GF-D8 (cell line): ENCODE measurements around the gene S100A16.

Source experiments
- DNase-seq: peaks from one replicate; lab custom pipeline; 2025; lab: John Stamatoyannopoulos, UW

S100A16 gene

DNA sequence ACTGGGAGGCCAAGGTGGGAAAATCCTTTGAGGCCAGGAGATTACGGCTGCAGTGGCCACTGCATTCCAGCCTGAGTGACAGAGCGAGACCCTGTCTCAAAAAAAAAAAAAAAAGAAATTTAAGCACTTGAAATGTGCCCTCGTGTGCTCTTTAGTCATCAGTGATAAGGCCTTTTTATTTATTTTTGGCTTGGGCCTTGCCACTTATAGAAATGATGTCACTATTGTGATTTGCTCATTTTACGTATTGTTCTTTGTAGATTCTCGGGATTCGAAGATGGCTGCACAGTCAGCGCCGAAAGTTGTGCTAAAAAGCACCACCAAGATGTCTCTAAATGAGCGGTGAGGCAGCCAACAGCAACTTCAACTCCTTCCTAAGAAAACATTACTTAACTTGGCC, 23.4 kb upstream of the S100A16 start:
- DNase-seq: no peak

DNA sequence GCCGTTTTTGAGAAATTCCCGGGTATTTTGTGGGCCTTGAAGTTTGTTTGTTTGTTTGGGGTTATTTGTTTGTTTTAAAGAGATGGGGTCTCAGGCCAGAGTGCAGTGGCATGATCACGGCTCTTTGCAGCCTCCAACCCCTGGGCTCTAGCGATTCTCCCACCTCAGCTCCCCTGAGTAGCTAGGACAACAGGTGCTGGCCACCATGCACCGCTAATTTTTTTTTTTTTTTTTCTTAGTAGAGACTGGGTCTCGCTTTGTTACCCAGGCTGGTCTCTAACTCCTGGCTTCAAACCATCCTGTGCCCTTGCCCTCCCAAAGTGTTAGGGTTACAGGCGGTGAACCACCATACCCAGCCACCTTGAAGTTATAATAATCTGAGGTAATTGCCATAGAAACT, 22.9 kb upstream of the S100A16 start:
- DNase-seq: no peak

- peak; percentile 89 for DNase-seq
Observed at GRCh38 chr1:153633754-153634665, 21.1 kb upstream of the S100A16 start, which contains the start of gene CHTOP. Gene CHTOP, plus strand, starts transcription at chr1:153634066. Its CDS starts 2,523 bp downstream, at chr1:153636589.

DNA sequence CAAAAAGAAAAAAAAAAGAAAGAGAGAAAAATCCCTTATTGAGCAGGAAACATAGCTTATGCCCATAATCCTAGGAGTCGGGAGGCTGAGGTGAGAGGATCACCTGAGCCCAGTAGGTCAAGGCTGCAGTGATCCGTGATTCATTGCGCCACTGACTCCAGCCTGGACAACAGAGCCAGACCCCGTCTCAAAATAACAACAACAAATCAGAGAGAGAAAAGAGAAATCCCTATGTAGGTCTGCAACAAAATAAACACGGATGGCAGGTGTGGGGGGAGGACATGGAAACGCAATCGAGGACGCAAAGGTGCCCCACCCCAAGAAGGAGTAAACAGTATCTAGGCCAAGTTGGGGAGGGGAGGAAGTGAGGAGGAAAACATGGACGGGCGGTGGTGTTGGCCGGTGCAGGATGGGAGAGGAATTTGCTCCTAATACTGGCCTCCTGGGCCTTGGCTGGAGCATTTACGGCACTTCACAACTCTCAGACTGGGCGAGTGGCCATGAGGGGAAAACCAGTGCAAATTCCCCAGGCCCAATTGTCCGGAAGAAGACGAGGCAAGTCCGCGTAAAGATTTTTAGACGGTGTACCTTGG, 20.3 kb upstream of the S100A16 start:
- no peak for DNase-seq

- no peak for DNase-seq
Observed at GRCh38 chr1:153631047-153632022, 18.4 kb upstream of the S100A16 start.

DNA sequence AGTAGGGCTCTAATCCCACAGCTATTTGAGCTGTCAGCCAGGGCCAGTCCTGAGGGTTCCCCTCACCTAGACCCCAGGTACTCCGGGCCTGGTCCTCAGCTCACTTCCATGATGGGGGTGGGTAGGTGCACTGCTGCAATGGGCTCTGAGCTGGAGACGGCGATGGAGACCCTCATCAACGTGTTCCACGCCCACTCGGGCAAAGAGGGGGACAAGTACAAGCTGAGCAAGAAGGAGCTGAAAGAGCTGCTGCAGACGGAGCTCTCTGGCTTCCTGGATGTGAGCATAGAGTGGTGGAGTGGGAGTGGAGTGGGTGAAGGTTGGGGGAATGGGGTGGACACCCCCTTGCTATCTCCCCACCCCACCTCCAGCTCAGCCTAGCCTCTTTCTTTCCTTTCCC, 17.4 kb upstream of the S100A16 start:
- no peak for DNase-seq

DNA sequence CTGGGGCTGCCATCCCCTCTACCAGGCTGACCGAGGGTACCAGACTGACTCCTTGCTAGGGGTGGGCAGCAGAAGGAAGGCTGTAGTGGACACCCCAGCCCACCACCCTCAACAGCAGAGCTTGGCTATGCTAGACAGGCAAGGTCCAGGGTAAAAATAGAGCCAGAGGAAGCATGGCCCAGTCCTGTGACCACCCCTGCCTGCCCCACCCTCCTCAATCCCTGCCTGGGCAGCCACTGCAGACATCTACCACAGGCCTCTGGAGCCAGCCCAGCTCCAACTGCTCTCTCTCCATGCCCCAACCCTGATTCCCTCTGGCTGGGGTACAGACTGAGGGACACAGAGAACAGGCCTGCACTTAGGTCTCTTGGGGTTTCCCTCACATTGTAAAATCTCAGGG, 17.0 kb upstream of the S100A16 start:
- no peak for DNase-seq

GRCh38 chr1:153629343-153629665, 16.4 kb upstream of the S100A16 start:
- no peak for DNase-seq

DNA sequence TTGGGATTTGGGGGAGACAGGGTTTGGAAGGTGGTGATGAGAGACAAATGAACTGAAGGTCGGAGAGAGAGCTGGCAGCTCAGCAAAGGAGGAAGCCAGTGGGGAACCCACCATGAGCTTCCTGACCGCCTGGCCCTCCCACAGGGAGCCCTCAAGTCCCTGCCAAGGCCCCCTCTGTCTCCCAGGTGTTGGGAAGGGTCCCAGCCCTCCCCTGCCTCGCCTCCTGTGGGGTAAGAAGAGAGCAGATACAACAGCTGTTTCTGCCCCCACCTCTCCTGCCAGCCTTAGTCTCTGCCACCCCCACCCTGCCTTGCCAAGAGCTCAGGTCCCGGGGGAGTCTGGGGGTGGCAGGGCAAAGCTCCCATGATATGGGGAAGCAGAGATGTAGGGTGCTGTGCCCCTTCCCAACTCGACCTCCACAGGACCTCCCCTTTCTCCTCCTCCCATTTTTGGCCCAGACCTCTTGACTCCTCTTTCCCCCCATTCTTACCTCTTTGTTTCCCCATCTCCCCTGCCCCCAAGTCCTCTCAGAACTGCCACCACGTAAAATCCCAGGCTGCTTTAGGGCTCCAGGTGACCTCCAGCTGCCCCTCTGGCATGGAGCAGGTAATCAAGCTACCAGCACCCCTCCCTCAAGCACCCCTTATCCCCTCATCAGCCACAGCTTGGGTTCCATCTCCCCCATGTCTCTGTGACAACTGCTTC, 15.9 kb upstream of the S100A16 start:
- DNase-seq: no peak

- no peak for DNase-seq
Observed at GRCh38 chr1:153627715-153628626, 15.0 kb upstream of the S100A16 start, which contains the start of gene S100A1. Gene S100A1, plus strand, starts transcription at chr1:153628434. Its CDS starts 2,088 bp downstream, at chr1:153630522.

DNA sequence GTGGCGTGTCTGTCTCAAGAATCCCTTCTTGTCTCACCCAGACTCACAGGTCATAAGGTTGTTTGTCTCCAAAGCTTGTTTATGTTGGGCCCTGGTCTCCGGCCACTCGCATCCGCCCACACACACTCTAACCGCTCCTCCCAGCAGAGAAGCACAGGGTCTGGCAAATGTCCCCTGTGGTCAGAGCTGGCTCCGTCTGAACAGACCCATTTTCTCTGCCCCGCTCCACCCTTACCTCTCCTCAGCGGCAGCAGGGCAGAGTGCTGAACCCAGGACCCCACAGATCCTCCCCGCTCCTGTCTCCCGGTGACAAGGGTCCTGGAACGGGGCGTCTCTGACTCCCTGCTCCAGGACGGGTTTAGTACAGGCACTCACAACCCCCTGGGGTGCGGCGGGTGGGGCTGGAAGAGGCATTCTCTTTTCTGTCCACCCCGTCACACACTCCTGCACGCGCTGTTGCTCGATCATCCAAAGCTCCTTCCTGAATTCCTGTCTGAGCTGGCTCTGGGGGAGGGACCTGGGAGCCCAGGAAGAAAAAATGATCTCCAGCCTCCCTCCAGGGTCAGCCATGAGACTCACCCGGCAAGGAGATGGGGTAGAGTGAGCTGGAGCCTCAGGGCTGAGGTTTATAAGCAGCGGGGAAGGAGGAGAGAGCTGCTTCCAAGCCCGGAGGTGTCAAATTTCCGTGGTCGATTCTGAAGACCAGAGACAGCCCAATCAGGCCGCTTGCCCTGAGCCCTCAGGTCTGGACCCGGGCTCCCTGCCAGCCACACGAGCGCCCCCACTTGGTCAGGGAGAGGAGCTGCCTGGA, 14.2 kb upstream of the S100A16 start, which contains the start of gene S100A13:
Gene S100A13, minus strand, starts transcription at position 602 of the 811 bp plus-strand sequence. CDS start 1,033 bp downstream, outside the sequence.
- no peak for DNase-seq

GRCh38 chr1:153626477-153626903, 13.6 kb upstream of the S100A16 start:
- DNase-seq: no peak

GRCh38 chr1:153624965-153625611, 12.2 kb upstream of the S100A16 start:
- DNase-seq: no peak

DNA sequence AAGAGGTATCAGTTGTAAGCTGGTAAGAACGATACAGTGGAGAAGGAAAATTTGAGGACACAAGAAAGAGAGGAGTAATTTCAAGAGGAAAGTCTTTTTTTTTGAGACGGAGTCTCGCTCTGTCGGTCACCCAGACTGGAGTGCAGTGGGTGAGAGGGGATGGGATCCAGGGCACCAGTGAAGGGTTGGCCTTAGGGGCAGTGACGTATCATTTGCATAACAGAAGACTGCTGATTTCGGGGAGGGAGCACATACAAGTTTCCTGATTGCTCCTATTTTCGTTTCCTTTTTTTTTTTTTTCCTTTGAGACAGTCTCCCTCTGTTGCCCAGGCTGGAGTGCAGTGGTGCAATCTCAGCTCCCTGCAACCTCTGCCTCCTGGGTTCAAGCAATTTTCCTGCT, 10.2 kb upstream of the S100A16 start:
- no peak for DNase-seq

DNA sequence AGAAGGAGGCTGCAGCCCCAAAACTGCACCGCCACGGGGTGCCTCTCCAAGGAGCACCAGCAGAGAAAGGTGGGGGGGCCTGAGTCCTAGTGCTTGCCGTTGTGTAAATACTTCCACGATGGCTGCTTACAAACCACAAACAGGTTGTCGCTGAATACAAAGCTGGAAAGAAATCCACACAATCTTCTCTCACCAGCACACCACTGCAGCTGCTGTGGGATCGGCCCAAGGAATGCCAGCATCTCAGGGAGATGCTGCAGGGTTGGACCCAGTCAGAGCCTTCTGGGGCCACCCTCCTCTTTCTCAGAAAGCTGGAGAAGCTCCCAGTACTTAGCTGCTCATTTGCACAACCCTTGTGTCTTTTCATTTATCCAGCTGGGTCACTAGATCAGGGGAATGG, 6.2 kb upstream of the S100A16 start:
- DNase-seq: no peak

DNA sequence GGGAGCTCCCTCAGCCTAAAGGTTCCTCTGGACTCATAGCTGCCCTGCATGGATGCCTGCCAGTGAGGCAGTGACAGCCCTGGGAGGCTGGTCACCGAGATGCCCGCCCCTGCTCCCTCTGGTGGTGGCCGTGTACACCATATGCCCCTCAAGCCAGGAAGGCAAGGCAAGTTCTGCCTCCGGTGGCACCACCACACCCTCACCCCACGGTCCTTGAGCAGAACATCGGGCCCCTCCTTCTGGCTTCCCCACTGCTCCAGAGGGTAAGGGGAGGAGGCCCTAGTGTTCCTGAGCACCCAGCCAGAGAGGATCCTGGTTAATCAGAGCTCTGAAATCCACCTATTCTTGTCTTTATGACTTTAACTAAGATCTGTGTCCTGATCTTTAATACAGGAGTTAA, 4.7 kb upstream of the S100A16 start:
- DNase-seq: no peak

DNA sequence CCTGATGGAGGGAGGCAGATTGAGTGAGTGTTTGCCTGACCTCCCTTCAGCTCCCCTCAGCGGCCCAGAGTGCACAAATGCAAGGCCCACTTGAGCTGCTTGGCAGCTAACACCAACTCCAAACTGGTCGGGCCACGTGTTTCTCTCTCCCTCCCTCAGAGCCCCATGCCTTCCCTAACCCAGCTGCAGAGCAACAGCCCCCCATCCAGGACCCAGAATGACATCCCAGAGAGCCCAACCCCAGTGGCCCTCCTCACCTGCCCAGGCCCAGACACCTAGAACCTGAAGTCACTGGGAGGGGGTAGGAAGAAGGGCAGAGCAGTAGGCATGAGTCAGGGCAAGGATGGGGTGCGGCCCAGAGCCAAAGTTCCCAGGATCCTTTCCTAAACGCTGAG, 4.0 kb upstream of the S100A16 start:
- no peak for DNase-seq

- no peak for DNase-seq
Observed at GRCh38 chr1:153616144-153616916, 3.4 kb upstream of the S100A16 start, which contains the start of gene S100A14. Gene S100A14, minus strand, starts transcription at chr1:153616325. Its CDS starts 467 bp downstream, at chr1:153615858.
